Measurements from ENCODE around the gene MAPK8IP1. TPM values are rescaled to one million over a fixed set of nuclear protein-coding genes. Genes with fewer than 3 reads are reported as not detected.

The MAPK8IP1 gene
- polyA plus RNA-seq, 1 experiment = 8.7 TPM

GRCh38 chr11:45945397-45945999 lies 60.0 kb downstream of the MAPK8IP1 start:
- TF ChIP-seq CTCF (IDR thresholded peaks at IDR 0.05; ENCODE audit: insufficient read depth, low read depth, low read length) = no peak
- peaks cover 24% of the 10 kb centered on the region for H3K36me3 ChIP-seq (ENCODE audit: control insufficient read depth, insufficient read depth, low read length)
- no peak overlapping the region for H3K4me3 ChIP-seq (ENCODE audit: low read depth, low read length)
- ChIA-PET CTCF (interaction anchor here (1.5 kb wide), 1 partner anchor 20 kb away, joined by 5 read pairs; no protein-coding TSS in a partner anchor), POLR2A (no interaction called here)
- no peak for DNase-seq (ENCODE audit: low read depth)
- no peaks in the 10 kb centered on the region for H3K27me3 ChIP-seq (ENCODE audit: control insufficient read depth, insufficient read depth, low read length)

GRCh38 chr11:45947885-45948284 lies 62.4 kb downstream of the MAPK8IP1 start:
- no peaks in the 10 kb centered on the region for H3K27me3 ChIP-seq (ENCODE audit: control insufficient read depth, insufficient read depth, low read length)
- CTCF ChIA-PET = interaction anchor here (1.6 kb wide), 1 partner anchor 17 kb away, joined by 7 read pairs; no protein-coding TSS in a partner anchor
- no peak for TF ChIP-seq CTCF (IDR thresholded peaks at IDR 0.05; ENCODE audit: insufficient read depth, low read depth, low read length)
- H3K36me3 ChIP-seq (ENCODE audit: control insufficient read depth, insufficient read depth, low read length) = peaks cover 26% of the 10 kb centered on the region
- no peak for DNase-seq (ENCODE audit: low read depth)
- POLR2A ChIA-PET = no interaction called here
- H3K4me3 ChIP-seq (ENCODE audit: low read depth, low read length) = no peak overlapping the region

GRCh38 chr11:45948356-45948755 lies 62.9 kb downstream of the MAPK8IP1 start:
- POLR2A ChIA-PET = no interaction called here
- H3K36me3 ChIP-seq (ENCODE audit: control insufficient read depth, insufficient read depth, low read length) = peaks cover 27% of the 10 kb centered on the region

GRCh38 chr11:45949992-45950407 lies 64.5 kb downstream of the MAPK8IP1 start:
- Histone ChIP-seq H3K27me3 (ENCODE audit: control insufficient read depth, insufficient read depth, low read length) (no peaks in the 10 kb centered on the region), H3K36me3 (ENCODE audit: control insufficient read depth, insufficient read depth, low read length) (peaks cover 27% of the 10 kb centered on the region), H3K4me3 (ENCODE audit: low read depth, low read length) (no peak overlapping the region)
- CTCF ChIA-PET = interaction anchor here (0.6 to 1.7 kb wide), 3 partner anchors 56 to 169 kb away, joined by 3 to 9 read pairs (median 4); no protein-coding TSS in a partner anchor
- no peak for DNase-seq (ENCODE audit: low read depth)
- TF ChIP-seq CTCF (IDR thresholded peaks at IDR 0.05; ENCODE audit: insufficient read depth, low read depth, low read length) = no peak
- POLR2A ChIA-PET = no interaction called here

More at GRCh38 chr11:45948356-45948755, 62.9 kb downstream of the MAPK8IP1 start:
- no peaks in the 10 kb centered on the region for H3K27me3 ChIP-seq (ENCODE audit: control insufficient read depth, insufficient read depth, low read length)
- no peak overlapping the region for H3K4me3 ChIP-seq (ENCODE audit: low read depth, low read length)
- CTCF ChIA-PET = interaction anchor here (1.6 kb wide), 1 partner anchor 16 kb away, joined by 7 read pairs; no protein-coding TSS in a partner anchor
- TF ChIP-seq CTCF (IDR thresholded peaks at IDR 0.05; ENCODE audit: insufficient read depth, low read depth, low read length) = no peak
- no peak for DNase-seq (ENCODE audit: low read depth)

Other genes with a start within 250 kb of the MAPK8IP1 start
- gene CHST1, start 220.0 kb upstream of the MAPK8IP1 start, polyA plus RNA-seq (2011; rRNA removed) = 0.04 TPM in 1 of 2 replicates, not detected in the other
- 7.0 and 14.6 TPM in 2 replicates for gene SLC35C1, start 80.5 kb upstream of the MAPK8IP1 start, polyA plus RNA-seq (2011; rRNA removed)
- 12.1 and 16.7 TPM in 2 replicates for gene CRY2, start 38.2 kb upstream of the MAPK8IP1 start, polyA plus RNA-seq (2011; rRNA removed)
- gene FREY1, start 21.6 kb downstream of the MAPK8IP1 start, polyA plus RNA-seq (2011; rRNA removed) = 0.22 and 0.33 TPM in 2 replicates
- 24.7 and 37.4 TPM in 2 replicates for gene PEX16, start 32.2 kb downstream of the MAPK8IP1 start, polyA plus RNA-seq (2011; rRNA removed)
- 0.05 TPM in 1 of 2 replicates, not detected in the other for gene LARGE2, start 37.0 kb downstream of the MAPK8IP1 start, polyA plus RNA-seq (2011; rRNA removed)
- gene PHF21A, start 235.8 kb downstream of the MAPK8IP1 start, polyA plus RNA-seq (2011; rRNA removed) = 17.1 and 18.5 TPM in 2 replicates